ENCODE measurements around the gene PRR14. TPM values are rescaled to one million over a fixed set of nuclear protein-coding genes. Genes with fewer than 3 reads are reported as not detected.

Gene PRR14
- total and polyA plus RNA-seq, 10 of the 15 experiments (the other 5 are each of a cell fraction or from before 2014, with no cell fraction given): 2.5 to 66.8 (median 19.2) TPM

- no peak for TF ChIP-seq ZBED1 (IDR thresholded peaks at IDR 0.05; ENCODE audit: borderline replicate concordance)
- TF ChIP-seq PKNOX1 (IDR thresholded peaks at IDR 0.05): no peak
- TF ChIP-seq, protein P1, sequence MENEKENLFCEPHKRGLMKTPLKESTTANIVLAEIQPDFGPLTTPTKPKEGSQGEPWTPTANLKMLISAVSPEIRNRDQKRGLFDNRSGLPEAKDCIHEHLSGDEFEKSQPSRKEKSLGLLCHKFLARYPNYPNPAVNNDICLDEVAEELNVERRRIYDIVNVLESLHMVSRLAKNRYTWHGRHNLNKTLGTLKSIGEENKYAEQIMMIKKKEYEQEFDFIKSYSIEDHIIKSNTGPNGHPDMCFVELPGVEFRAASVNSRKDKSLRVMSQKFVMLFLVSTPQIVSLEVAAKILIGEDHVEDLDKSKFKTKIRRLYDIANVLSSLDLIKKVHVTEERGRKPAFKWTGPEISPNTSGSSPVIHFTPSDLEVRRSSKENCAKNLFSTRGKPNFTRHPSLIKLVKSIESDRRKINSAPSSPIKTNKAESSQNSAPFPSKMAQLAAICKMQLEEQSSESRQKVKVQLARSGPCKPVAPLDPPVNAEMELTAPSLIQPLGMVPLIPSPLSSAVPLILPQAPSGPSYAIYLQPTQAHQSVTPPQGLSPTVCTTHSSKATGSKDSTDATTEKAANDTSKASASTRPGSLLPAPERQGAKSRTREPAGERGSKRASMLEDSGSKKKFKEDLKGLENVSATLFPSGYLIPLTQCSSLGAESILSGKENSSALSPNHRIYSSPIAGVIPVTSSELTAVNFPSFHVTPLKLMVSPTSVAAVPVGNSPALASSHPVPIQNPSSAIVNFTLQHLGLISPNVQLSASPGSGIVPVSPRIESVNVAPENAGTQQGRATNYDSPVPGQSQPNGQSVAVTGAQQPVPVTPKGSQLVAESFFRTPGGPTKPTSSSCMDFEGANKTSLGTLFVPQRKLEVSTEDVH (IDR thresholded peaks at IDR 0.05; ENCODE audit: low read depth, partially characterized antibody): no peak
- no peak for TF ChIP-seq EED (IDR thresholded peaks at IDR 0.05; ENCODE audit: low read depth)
- no peak for TF ChIP-seq ZNF217 (IDR thresholded peaks at IDR 0.05)
Observed at GRCh38 chr16:30621765-30622164, 29.0 kb upstream of the PRR14 start (continued).

DNA sequence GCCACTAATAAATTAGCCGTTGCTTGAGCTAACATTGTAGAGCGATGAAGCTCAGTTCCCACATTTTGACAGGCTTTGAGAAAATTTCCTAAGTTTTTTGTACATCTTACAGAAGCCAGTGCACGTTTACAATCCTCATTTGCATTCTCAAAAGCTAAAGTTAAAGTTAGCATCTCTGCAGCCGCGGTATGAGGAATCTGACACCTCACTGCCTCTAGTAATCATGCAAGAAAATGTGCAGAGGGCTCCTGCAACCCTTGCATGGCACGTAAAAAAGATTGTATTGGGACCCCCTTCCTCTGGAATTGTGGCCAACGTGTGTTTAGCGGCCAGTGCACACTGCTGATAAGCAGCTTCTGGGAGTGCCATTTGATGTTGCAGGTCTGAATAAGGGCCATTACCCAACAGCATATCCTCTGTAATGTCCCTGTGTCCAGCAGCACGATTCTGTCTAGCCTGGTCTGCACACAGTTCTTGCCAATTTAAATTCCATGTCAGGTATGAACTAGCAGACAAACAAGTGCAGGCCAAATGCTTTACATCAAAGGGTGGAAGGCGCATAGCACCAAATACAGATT is 28.2 kb upstream of the PRR14 start:
- H2AFZ ChIP-seq (ENCODE audit: control insufficient read depth, low read depth, low read length): no peak overlapping the region
- TF ChIP-seq TCF12 (IDR thresholded peaks at IDR 0.05; ENCODE audit: low read depth, low read length) (no peak), ESRRA (IDR thresholded peaks at IDR 0.05; ENCODE audit: low read length) (no peak), YY1 (IDR thresholded peaks at IDR 0.05; ENCODE audit: low read depth, low read length) (no peak)

More for the DNA sequence above, 28.2 kb upstream of the PRR14 start:
- Histone ChIP-seq H3K9me3 (replicated peaks; ENCODE audit: control insufficient read depth, insufficient read depth, low read length) (no peaks in the 10 kb centered on the region; the same call in 2 of the 3 replicates), H3K79me2 (ENCODE audit: control insufficient read depth, insufficient read depth, low read length) (no peaks in the 10 kb centered on the region), H3K36me3 (ENCODE audit: control insufficient read depth in 2 of 2, insufficient read depth in 2 of 2, low read length in 1 of 2) (no peaks in the 10 kb centered on the region), H3K27ac (ENCODE audit: control insufficient read depth, insufficient read depth) (no peak overlapping the region), H3K9ac (ENCODE audit: control insufficient read depth, insufficient read depth, low read length) (no peak overlapping the region), H3K4me1 (ENCODE audit: control insufficient read depth, insufficient read depth, low read length) (no peaks in the 10 kb centered on the region), H3K27me3 (replicated peaks in 1 of 2; ENCODE audit: control insufficient read depth in 2 of 2, insufficient read depth in 2 of 2, low read length in 1 of 2) (no peaks in the 10 kb centered on the region), H3K4me3 (no peak overlapping the region), H4K20me1 (ENCODE audit: control insufficient read depth, insufficient read depth) (no peaks in the 10 kb centered on the region), H3K4me2 (ENCODE audit: control insufficient read depth, insufficient read depth) (no peak overlapping the region)
- no TSS peak for BruUV-seq (replicated peaks)
- ChIA-PET CTCF (interaction anchor here (0.7 to 5.7 kb wide), 4 partner anchors 10 to 71 kb away, joined by 3 to 24 read pairs (median 4); no protein-coding TSS in a partner anchor), POLR2A (interaction anchor here (0.7 kb wide), 1 partner anchor 12 kb away, joined by 3 read pairs; the partner anchor contains the start of gene ZNF689), SMC1A (ENCODE audit: uncharacterized antibody, unreplicated experiment) (interaction anchor here (1.1 to 1.7 kb wide), 2 partner anchors 15 to 193 kb away, joined by 4 read pairs; partner anchors contain the start of gene DCTPP1), RAD21 (ENCODE audit: unreplicated experiment) (no interaction called here)
- DNase-seq (ENCODE audit: low read depth, low spot score): no peak
- in situ Hi-C loops (cut with MboI) (no loop called here), intact Hi-C loops (cut with micrococcal nuclease; ENCODE audit: unreplicated experiment) (no loop called here)
- FAIRE-seq: no peak
- ATAC-seq: no peak
- WGBS (ENCODE audit: insufficient coverage, insufficient replicate concordance, low lambda C conversion rate, missing lambda C conversion rate): 27% methylated on average over 10 of the region's 10 CpGs
